ENCODE data around the gene ASTN2. TPM values are rescaled to one million over a fixed set of nuclear protein-coding genes. Genes with fewer than 3 reads are reported as not detected.

ASTN2 gene
- total RNA-seq, 1 donor from 2014 or later, result 15.9 TPM

- peaks cover 12% of the 10 kb centered on the region for H3K4me1 Mint-ChIP-seq (ENCODE audit: unreplicated experiment)
- no peak overlapping the region for H3K27ac Mint-ChIP-seq
- H3K27me3 Mint-ChIP-seq, result peaks cover 18% of the 10 kb centered on the region
- TF ChIP-seq, protein P1, sequence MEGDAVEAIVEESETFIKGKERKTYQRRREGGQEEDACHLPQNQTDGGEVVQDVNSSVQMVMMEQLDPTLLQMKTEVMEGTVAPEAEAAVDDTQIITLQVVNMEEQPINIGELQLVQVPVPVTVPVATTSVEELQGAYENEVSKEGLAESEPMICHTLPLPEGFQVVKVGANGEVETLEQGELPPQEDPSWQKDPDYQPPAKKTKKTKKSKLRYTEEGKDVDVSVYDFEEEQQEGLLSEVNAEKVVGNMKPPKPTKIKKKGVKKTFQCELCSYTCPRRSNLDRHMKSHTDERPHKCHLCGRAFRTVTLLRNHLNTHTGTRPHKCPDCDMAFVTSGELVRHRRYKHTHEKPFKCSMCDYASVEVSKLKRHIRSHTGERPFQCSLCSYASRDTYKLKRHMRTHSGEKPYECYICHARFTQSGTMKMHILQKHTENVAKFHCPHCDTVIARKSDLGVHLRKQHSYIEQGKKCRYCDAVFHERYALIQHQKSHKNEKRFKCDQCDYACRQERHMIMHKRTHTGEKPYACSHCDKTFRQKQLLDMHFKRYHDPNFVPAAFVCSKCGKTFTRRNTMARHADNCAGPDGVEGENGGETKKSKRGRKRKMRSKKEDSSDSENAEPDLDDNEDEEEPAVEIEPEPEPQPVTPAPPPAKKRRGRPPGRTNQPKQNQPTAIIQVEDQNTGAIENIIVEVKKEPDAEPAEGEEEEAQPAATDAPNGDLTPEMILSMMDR (conservative IDR thresholded peaks at IDR 0.05), result no peak
- H3K9me3 Mint-ChIP-seq, result no peaks in the 10 kb centered on the region
- no peak for DNase-seq (ENCODE audit: extremely low spot score, unreplicated experiment)
- H3K4me3 Mint-ChIP-seq, result peak overlapping the region; percentile 24
- H3K36me3 Mint-ChIP-seq, result no peaks in the 10 kb centered on the region
Measured at GRCh38 chr9:117444501-117444900, 29.6 kb upstream of the ASTN2 start.

DNA sequence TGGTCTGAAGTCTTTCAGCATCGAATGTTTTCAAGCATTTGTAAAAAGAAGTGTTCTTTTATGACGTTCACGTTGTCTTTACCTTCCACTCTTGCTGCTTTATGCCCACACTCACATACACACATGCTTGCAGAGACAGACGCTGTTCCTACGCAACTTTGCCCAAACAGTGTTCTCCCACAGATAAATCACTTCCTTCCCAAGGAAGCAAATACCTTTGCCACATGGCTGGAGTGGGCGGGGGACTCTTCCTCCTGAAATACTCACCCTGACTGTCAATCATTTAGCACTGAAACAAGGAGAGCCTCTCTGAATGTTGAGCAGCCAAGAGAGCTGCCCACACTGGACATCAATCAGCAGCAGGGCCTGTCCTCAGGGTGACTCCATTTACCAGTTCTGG, 22.4 kb upstream of the ASTN2 start:
- no peak overlapping the region for H3K4me3 Mint-ChIP-seq
- peaks cover 5% of the 10 kb centered on the region for H3K27me3 Mint-ChIP-seq
- no peak for DNase-seq (ENCODE audit: extremely low spot score, unreplicated experiment)
- no peaks in the 10 kb centered on the region for H3K9me3 Mint-ChIP-seq
- H3K27ac Mint-ChIP-seq, result no peak overlapping the region
- no peaks in the 10 kb centered on the region for H3K4me1 Mint-ChIP-seq (ENCODE audit: unreplicated experiment)
- H3K36me3 Mint-ChIP-seq, result no peaks in the 10 kb centered on the region
- TF ChIP-seq, protein P1 (conservative IDR thresholded peaks at IDR 0.05), result no peak

DNA sequence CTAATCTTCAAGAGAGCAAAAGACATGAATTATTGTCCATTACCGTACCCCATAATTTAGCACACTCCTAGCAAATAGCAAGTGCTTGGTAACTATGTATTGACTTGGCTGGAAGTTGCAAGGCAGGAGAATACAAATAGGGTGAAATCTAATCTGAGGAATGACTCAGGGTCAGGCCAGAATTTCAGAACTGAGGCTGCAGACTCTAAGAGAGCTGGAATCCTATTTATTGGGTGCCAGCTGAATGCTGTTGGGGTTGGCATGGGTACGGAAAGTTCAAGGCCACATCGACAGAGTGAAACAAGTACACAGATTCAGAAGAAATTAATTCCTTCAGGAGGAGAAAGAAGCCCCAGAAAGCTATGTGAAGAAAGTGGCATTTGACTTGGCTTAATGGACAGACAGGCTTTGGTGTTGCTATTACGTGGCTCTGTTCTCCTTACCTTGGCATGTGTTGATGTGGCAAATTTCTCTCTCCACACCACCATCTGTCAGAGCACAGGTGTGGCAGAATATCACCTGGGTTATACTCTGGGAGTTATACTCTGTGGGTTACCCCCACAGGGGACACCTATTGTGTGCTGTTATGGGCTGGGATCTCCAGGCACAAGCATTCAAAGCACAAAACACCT, 20.9 kb upstream of the ASTN2 start:
- DNase-seq (ENCODE audit: extremely low spot score, unreplicated experiment), result no peak
- peaks cover 7% of the 10 kb centered on the region for H3K27me3 Mint-ChIP-seq
- no peaks in the 10 kb centered on the region for H3K36me3 Mint-ChIP-seq

DNA sequence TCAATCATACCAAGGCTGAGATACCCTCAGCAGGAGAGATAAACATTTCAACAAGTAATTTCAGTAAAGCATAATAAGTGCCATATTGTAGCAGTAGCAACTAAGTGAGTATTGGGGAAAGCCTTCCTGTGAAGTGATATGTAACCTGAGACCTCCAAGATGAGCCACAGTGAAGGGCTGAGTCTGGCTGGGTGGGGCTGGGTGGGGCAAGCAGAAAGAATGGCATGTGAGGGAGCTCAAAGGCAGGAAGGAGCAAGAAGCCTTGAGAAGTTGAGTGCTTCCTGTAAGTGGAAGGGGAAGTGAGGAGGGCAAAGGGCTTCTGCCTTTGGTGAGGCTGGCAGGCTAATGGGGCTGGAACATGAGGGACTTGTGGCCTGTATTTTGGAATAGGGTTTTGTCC, 19.7 kb upstream of the ASTN2 start:
- DNase-seq (ENCODE audit: extremely low spot score, unreplicated experiment), result no peak
- no peak overlapping the region for H3K4me3 Mint-ChIP-seq

More for the DNA sequence above, 20.9 kb upstream of the ASTN2 start:
- Mint-ChIP-seq H3K9me3 (no peaks in the 10 kb centered on the region), H3K27ac (no peak overlapping the region), H3K4me1 (ENCODE audit: unreplicated experiment) (no peaks in the 10 kb centered on the region), H3K4me3 (no peak overlapping the region)
- TF ChIP-seq, protein P1 (conservative IDR thresholded peaks at IDR 0.05), result no peak

DNA sequence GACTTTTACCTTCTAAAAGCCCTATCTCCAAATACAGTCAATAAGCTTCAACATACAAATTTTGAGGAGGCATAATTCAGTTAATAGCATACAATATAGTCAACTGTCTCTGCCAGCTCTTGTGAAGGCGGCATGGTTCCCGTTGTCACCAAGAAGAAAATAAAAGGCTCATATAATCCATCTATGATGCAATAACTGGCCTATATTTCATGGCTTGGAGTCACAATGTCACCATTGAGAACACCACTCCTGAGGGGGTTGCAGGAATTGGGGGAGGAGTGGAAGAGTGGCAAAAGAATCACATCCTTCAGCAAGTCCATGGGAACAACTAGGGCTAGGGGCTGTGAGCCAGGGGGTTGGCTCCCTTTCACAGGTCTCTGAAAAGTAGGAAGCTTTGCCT, 16.0 kb upstream of the ASTN2 start:
- TF ChIP-seq, protein P1 (conservative IDR thresholded peaks at IDR 0.05), result no peak
- no peak overlapping the region for H3K4me3 Mint-ChIP-seq
- H3K9me3 Mint-ChIP-seq, result no peaks in the 10 kb centered on the region
- DNase-seq (ENCODE audit: extremely low spot score, unreplicated experiment), result no peak
- peaks cover 22% of the 10 kb centered on the region for H3K27me3 Mint-ChIP-seq
- no peaks in the 10 kb centered on the region for H3K36me3 Mint-ChIP-seq
- no peak overlapping the region for H3K27ac Mint-ChIP-seq
- H3K4me1 Mint-ChIP-seq (ENCODE audit: unreplicated experiment), result no peaks in the 10 kb centered on the region

More for the DNA sequence above, 19.7 kb upstream of the ASTN2 start:
- no peaks in the 10 kb centered on the region for H3K4me1 Mint-ChIP-seq (ENCODE audit: unreplicated experiment)
- H3K9me3 Mint-ChIP-seq, result no peaks in the 10 kb centered on the region
- H3K27me3 Mint-ChIP-seq, result peaks cover 7% of the 10 kb centered on the region
- H3K36me3 Mint-ChIP-seq, result no peaks in the 10 kb centered on the region
- H3K27ac Mint-ChIP-seq, result peak overlapping the region; percentile 92
- TF ChIP-seq, protein P1 (conservative IDR thresholded peaks at IDR 0.05), result no peak
